HG03175 (cell line): ENCODE results near the gene MYORG.
A peak's percentile ranks its signal among the peaks of the same experiment; 100 is the strongest.

ENCODE experiments used
- ATAC-seq: cut with Tn5 transposase; IDR thresholded peaks from one replicate; pipeline ENCODE4 v1.9.1; 2021; ENCODE audit warnings: mild to moderate bottlenecking, moderate library complexity; ENCODE audit not compliant: unreplicated experiment

Gene MYORG

GRCh38 chr9:34385561-34386230 lies 9.0 kb upstream of the MYORG start:
- no peak for ATAC-seq

DNA sequence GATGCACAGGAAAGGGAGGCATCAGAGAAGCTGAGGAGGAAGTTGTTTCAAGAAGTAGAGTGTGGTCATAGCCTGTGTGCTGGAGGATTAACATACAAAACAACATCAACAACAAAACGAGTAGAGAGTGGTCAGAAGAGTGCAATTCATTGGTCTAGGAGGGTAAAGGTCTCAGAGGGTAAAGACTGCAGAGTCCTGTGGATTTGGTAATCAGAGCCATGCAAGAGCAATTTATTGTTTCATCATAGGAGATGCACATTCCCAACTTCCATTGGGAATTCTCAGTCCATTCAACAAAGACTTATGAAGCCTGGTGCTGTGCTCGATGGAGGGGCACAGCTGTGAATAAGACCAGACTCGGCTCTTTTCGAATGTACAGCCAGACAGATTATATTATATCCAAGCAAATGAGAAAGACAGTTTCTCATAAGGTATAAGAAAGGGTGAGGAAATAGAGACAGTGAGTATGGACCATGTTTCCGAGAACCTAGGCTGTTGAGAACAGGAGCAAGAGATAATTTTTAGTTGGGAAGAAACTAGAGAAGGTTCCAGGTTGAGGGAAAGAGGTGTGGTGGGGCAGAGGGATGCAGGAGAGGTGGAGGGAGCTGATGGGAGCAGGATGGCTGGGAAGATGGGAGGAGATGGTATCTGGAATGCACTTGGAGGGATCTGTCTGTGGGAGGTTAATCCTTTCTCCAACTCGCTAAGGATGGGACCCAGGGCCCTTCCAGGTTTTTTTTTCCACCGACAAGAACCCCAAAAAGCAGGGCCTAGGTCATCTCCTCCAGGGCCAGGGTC lies 7.9 kb upstream of the MYORG start:
- no peak for ATAC-seq

DNA sequence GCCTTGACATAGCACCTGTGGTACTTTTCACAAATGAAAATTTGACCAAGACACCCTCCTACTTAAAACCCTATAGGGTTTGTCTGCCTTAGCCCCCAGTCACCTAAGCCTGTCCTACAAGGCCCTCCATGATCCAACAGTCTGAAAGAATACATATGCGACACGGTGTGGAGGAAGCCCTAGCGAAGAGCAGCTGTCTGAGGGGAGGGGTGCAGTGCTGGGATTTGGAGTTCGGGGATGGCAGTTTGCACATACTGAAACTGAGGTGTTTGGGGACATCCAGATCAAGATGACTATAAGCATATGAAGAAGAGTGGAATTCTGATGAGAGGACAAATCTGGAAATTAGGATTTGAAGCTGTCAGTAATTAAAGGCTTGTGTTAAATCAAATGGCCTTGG lies 7.2 kb upstream of the MYORG start:
- ATAC-seq = no peak

GRCh38 chr9:34382879-34383278 lies 6.2 kb upstream of the MYORG start:
- ATAC-seq = no peak

DNA sequence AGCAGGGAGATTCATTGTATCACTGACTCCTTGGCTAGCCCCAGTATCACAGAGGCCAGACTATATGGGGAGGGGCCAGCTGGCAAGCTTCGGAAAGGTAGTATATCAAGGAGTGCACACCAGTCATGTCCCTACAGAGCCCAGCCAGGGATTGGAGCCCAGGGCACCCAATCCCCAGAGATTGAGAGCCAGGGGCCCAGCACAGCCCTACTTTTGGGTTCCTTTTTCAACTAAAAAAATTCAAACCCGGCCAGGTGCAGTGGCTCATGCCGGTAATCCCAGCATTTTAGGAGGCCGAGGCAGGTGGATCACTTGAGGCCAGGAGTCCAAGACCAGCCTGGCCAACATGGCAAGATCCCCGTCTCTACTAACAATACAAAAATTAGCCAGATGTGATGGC lies 5.4 kb upstream of the MYORG start:
- no peak for ATAC-seq

GRCh38 chr9:34381323-34381722 lies 4.6 kb upstream of the MYORG start:
- no peak for ATAC-seq

DNA sequence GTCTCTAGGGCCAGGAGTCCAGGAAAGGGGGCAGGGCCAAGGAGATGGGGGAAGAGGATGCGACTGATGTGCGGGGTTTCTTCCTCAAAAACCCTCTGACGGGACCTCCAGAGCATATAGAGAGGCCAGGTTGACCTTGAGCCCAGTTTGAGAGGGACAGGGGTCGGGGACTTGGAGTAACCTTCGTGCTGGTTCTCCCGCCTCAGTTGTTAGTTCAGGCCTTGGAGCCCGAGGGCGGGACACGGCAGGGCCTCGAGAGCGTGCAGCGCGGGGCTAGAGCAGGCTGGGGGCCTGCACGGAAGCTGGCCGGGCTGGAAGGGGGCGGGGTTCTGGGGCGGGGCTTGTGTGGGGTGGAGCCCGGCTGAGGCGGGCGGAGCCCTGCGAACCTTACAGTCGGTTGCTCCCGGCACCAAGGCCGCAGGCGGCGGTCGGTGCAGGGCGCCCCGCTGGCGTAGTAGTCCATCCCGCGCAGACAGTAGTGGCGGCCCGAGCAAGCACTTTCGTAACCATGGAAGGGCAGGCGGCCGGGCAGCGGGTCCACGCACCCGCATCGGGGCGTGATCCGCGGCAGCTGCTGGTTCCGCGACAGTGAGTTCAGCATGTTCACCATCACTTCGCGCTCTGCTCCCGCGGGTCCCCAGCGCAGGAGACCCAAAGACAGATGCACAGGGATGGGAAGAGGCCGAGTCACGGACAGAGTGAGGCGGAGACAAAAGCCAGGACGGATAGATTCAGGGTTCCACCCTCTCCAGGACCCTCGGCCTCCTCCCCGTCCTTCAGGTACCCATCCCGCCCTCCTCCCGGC lies 4.0 kb upstream of the MYORG start:
- peak; percentile 36 for ATAC-seq

DNA sequence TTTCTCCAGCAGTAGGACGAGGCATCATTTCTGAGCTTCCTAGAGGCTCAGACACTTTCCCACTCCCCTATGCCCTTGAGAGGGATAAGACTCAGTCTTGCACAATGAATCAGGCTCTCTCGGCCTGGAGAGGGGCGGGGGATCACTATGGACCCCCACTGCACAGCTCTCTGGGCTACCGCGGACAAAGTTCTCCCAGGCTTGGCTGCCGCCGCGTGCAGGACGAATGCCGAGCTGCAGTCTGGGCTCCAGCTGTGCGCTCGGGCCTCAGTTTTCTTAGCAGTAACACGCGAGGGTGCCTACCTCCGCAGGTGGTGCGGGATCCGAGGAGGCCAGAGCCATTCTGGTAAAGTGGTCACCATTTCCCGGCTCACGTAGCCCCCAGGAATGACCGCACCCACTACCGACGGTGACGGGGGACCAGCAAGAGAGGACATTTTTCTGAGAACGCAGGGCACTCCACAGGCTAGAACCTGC lies 3.4 kb upstream of the MYORG start:
- ATAC-seq = no peak

- ATAC-seq = peak; percentile 27
Measured at GRCh38 chr9:34379334-34380033, 2.8 kb upstream of the MYORG start.

DNA sequence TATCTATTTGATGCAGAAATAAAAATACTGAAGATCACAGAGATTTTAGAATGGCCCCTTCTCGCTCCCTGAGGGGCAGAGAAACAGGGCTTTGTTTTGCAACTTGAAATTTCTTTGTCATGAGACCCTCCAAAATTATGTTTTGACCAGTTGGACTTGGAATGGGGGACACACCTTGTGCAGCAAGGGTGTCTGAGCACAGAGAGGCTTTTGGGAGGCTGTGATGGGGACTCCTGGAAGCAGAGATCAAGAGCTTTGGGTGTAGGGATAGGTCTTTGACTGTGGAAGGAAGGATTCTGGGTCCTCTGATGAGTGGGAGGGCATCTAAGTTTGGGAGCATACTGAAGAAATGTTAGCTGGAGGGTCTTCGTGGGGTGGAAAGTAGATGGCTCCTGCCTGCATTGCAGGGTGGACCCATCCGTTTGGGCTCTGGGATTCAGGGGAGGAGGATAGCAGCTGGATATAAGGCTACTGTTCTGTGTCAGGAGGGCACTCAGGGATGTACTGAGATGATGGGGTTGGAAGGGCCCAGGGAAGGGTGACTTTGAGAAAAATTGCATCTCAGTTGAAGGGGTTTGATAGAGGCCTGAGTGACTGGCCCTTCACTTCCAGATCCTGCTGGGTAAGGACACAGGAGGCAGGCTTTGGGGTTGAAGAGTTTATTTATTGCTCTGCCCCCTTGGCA lies 1.8 kb upstream of the MYORG start:
- ATAC-seq = no peak

DNA sequence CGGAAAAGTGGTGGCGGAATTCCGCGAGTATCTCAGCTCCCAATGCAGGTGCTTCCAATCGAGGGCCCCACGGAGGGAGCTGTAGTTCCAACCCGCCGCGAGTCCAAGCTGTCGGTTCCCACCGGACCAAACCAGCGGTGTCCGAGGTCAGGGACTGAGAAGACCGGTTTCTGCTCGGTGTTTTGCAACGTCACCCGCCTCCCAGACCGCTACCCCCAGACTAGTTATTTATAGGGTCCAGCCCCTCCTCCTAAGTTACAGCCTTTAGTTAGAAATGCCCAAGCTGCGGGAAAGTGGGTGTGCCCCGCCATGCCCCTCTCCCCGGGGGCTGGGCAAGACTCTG lies 677 bp upstream of the MYORG start:
- no peak for ATAC-seq

- ATAC-seq = peak; percentile 29
Measured at GRCh38 chr9:34375901-34376595, 650 bp downstream of the MYORG start.

- ATAC-seq = no peak
Measured at GRCh38 chr9:34374905-34375552, 1.7 kb downstream of the MYORG start.

- ATAC-seq = no peak
Measured at GRCh38 chr9:34374339-34374738, 2.4 kb downstream of the MYORG start.

- no peak for ATAC-seq
Measured at GRCh38 chr9:34373749-34374148, 2.9 kb downstream of the MYORG start.

DNA sequence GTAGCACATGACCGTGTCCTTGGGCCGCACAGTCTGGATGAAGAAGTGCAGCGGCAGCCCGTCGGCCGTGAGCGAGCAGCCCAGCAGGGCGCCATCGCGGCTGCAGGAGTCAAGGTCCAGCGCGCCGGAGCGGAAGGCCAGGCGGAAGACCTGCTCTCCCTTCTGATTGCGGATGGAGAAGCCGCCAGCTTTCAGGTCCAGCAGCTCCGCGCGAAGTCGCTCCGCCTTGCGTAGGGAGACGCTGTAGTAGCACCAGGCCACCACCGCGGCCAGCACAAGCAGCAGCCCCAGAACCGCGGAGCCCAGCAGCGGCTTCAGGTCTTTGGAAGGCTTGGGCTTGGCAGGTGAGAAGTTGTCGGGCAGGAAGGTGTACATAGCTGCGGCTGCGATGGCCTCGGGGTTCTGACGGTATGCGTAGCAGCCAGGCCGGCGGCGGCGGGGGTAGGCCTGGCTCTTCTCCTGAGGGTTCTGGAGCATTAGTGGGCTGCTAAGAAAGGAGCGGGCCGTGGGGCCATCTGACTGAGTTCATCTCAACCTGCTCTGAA lies 4.2 kb downstream of the MYORG start:
- no peak for ATAC-seq

- no peak for ATAC-seq
Measured at GRCh38 chr9:34371886-34372466, 4.7 kb downstream of the MYORG start.

- ATAC-seq = no peak
Measured at GRCh38 chr9:34370970-34371880, 5.5 kb downstream of the MYORG start.
